Inferior parietal cortex (tissue), 1 donor: Measurements from ENCODE around the gene BSDC1.
"Not testable (repeated sequence)": the region's sequence is repeated elsewhere in the genome, so short reads cannot be mapped to it uniquely, and the experiment has no call there.

Source experiments
- DNase-seq: peaks from one replicate; pipeline ENCODE4 v3.0.0-alpha.2; 2016; ENCODE audit errors: extremely low spot score

The BSDC1 gene

GRCh38 chr1:32394141-32394889, at the start of gene BSDC1:
Gene BSDC1, minus strand, starts transcription at chr1:32394441. Its CDS starts 27 bp downstream, at chr1:32394414.
- peak; percentile 99 for DNase-seq

GRCh38 chr1:32441467-32441866, 47.2 kb upstream of the BSDC1 start:
- DNase-seq: not testable (repeated sequence)

- DNase-seq: not testable (repeated sequence)
Observed at GRCh38 chr1:32438777-32439176, 44.5 kb upstream of the BSDC1 start.

- DNase-seq: no peak
Observed at GRCh38 chr1:32438136-32438535, 43.9 kb upstream of the BSDC1 start.

- no peak for DNase-seq
Observed at GRCh38 chr1:32431736-32432400, 37.6 kb upstream of the BSDC1 start.

- no peak for DNase-seq
Observed at GRCh38 chr1:32427264-32427963, 33.2 kb upstream of the BSDC1 start.

GRCh38 chr1:32426489-32427255, 32.4 kb upstream of the BSDC1 start:
- DNase-seq: no peak

- no peak for DNase-seq
Observed at GRCh38 chr1:32421775-32422174, 27.5 kb upstream of the BSDC1 start.

- DNase-seq: no peak
Observed at GRCh38 chr1:32414186-32414886, 20.1 kb upstream of the BSDC1 start.

- DNase-seq: peak; percentile 77
Observed at GRCh38 chr1:32413507-32414185, 19.4 kb upstream of the BSDC1 start.

- no peak for DNase-seq
Observed at GRCh38 chr1:32411261-32411660, 17.0 kb upstream of the BSDC1 start.

GRCh38 chr1:32406629-32407111, 12.4 kb upstream of the BSDC1 start:
- no peak for DNase-seq

- DNase-seq: no peak
Observed at GRCh38 chr1:32405672-32406467, 11.6 kb upstream of the BSDC1 start.

- no peak for DNase-seq
Observed at GRCh38 chr1:32404946-32405345, 10.7 kb upstream of the BSDC1 start.

GRCh38 chr1:32400876-32401631, 6.8 kb upstream of the BSDC1 start:
- peak; percentile 89 for DNase-seq

GRCh38 chr1:32399843-32400242, 5.6 kb upstream of the BSDC1 start:
- no peak for DNase-seq

- no peak for DNase-seq
Observed at GRCh38 chr1:32398401-32398800, 4.2 kb upstream of the BSDC1 start.

GRCh38 chr1:32396524-32396923, 2.3 kb upstream of the BSDC1 start:
- DNase-seq: not testable (repeated sequence)

GRCh38 chr1:32394890-32395432, 720 bp upstream of the BSDC1 start:
- DNase-seq: no peak
